ENCODE measurements around the gene DNAJA3.

DNAJA3 gene

DNA sequence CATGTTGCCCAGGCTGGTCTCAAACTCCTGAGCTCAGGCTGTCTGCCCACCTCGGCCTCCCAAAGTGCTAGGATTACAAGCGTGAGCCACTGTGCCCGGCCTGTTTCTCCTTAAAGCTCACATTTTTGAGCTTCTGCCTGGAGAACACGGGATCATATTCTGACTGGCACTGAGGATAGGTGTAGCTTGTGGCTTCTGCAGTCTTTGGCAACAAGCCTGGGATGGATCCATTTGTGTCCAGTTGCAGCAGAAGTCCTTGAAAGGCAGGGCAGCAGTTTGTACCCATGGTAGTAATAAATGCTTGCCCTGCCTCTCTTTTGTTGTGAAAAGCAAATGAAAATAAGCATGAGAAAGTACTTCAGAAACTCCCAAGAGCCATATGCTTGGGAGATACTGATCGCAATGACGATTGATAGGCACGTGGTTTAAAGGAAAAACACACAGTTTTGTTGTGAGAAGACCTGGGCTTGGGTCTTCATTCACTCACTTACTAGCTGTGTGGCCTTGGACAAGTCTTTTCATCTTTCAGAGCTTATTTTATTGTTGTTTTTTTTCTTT is 6.2 kb upstream of the DNAJA3 start:
- no peak for FAIRE-seq
- TF ChIP-seq, protein P1, sequence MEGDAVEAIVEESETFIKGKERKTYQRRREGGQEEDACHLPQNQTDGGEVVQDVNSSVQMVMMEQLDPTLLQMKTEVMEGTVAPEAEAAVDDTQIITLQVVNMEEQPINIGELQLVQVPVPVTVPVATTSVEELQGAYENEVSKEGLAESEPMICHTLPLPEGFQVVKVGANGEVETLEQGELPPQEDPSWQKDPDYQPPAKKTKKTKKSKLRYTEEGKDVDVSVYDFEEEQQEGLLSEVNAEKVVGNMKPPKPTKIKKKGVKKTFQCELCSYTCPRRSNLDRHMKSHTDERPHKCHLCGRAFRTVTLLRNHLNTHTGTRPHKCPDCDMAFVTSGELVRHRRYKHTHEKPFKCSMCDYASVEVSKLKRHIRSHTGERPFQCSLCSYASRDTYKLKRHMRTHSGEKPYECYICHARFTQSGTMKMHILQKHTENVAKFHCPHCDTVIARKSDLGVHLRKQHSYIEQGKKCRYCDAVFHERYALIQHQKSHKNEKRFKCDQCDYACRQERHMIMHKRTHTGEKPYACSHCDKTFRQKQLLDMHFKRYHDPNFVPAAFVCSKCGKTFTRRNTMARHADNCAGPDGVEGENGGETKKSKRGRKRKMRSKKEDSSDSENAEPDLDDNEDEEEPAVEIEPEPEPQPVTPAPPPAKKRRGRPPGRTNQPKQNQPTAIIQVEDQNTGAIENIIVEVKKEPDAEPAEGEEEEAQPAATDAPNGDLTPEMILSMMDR (IDR thresholded peaks at IDR 0.05; ENCODE audit: insufficient read depth, missing control alignments), result no peak
- no peak for DNase-seq (ENCODE audit: insufficient read length, low spot score)

DNA sequence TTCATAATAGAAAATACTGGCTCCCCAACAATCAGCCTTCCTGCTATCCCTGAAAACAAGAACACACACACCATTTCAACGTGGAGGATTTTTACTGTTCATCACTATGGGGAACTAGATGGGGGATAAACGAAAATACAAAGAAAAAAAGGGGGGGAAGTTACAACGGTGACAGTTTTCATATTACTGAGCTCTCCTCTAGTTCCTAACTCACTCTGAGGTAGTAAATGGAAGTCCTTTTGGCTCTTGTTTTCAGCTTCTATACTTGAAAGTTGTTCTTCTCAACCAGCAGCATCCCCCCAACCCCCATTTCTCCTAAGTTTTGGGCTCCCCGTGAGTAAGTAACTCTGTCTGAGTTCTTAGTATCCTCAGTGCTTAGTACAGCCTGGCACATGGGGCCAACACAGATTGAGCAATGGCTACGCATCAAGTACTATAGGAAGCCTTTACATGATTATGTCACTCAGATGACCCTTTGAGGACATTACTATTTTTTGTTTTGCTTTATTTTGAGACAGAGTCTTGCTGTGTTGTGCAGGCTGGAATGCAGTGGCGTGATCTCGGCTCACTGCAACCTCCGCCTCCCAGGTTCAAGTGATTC is 5.1 kb upstream of the DNAJA3 start:
- FAIRE-seq (no peak), DNase-seq (ENCODE audit: insufficient read length, low spot score) (no peak)
- TF ChIP-seq, protein P1 (IDR thresholded peaks at IDR 0.05; ENCODE audit: insufficient read depth, missing control alignments), result no peak

DNA sequence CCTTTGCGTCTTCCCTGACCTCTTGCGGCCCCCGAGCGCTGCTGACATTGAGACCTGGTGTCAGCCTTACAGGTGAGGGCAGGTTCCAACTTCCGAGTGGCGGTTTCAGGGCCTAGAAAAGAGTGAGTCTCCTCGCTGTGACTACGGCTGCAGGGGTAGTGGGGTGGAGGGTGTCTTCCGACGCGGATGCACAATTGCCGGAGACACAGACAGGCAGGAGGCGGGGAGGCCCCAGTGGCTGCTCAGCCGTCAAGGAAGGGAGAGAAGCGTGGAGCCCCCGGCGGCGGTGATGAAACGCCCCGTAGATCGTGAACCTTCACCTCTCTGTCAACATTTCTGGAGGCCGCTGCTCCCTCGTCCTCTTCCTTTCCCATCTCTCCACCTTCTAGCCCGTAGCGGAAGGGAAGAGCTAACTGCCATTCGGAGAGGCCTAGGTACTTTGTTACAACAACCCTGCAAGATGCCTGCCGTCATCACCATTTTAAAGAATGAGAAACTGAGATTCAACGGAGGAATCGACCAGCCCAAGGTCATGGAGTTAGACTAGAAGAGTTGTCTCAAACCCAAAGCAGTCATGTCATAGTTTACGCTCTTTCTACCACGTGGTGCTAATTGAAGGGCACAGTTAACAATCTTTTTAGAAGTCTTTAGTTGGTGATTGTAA is 485 bp downstream of the DNAJA3 start:
- FAIRE-seq (no peak), DNase-seq (ENCODE audit: insufficient read length, low spot score) (no peak)
- TF ChIP-seq, protein P1 (IDR thresholded peaks at IDR 0.05; ENCODE audit: insufficient read depth, missing control alignments), result no peak

DNA sequence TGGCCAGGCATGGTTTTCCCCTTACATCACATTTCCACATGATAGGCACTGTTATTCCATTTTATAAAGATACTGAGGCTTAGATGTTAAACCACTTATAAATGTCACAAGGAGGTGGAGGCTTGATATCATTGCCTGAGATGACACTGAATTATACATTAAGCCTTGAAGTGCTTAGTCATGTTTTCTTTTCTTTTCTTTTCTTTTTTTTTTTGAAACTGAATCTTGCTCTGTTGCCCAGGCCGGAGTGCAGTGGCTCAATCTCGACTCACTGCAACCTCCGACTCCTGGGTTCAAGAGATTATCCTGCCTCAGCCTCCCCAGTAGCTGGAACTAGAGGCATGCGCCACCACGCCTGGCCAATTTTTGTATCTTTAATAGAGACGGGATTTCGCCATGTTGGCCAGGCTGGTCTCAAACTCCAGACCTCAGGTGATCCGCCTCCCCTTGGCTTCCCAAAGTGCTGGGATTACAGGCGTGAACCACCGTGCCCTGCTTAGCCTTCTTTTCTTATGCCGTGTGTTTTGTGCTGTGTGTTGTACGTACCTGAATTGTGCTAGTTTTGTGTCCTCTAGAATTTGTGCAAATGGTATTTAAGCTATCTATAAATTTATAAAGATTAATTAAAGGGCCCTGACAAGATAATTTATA is 1.2 kb downstream of the DNAJA3 start:
- DNase-seq (ENCODE audit: insufficient read length, low spot score) (no peak), FAIRE-seq (no peak)
- TF ChIP-seq, protein P1 (IDR thresholded peaks at IDR 0.05; ENCODE audit: insufficient read depth, missing control alignments), result no peak

DNA sequence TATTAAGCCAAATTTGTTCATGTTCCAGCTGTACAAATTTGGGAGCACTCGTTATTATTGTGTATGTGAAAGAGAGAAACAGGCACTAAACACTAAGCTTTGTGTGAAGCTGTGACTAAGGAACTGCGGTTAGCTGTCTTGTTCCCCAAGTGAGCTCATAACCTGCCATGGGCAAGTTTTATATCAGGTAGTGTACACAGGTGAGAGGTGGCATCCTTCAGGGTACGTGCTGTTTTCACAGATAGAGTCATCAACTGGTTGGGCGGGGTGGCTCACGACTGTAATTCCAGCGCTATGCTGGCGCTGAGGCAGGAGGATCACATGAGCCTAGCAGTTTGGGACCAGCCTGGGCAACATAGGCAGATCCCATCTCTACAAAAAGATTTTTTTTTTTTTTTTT is 2.8 kb downstream of the DNAJA3 start:
- TF ChIP-seq, protein P1 (IDR thresholded peaks at IDR 0.05; ENCODE audit: insufficient read depth, missing control alignments), result no peak
- DNase-seq (ENCODE audit: insufficient read length, low spot score) (no peak), FAIRE-seq (no peak)

DNA sequence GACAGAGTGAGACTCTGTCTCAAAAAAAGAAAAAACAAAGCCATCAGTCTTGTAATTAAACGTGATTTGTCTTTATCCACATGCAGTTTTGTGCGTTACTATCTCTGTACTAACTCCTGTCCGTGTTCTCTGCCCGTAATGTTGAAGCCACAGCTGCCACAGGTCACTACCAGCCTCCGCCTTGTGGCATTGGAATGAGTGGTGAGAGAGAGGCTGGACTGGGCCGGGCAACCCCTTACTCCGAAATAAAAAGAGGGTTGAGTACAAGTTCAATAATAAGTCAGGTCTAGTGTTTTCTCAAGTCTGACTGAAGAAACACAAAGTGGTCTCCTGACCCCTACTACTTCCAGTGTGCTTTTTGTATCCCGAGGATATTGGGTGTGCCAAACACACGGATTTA is 5.4 kb downstream of the DNAJA3 start:
- TF ChIP-seq, protein P1 (IDR thresholded peaks at IDR 0.05; ENCODE audit: insufficient read depth, missing control alignments), result no peak
- FAIRE-seq, result no peak
- DNase-seq (ENCODE audit: insufficient read length, low spot score), result no peak

All from D721Med (cell line).